GM23248 (cell line): ENCODE measurements around the gene GSN. TPM values are rescaled to one million over a fixed set of nuclear protein-coding genes. Genes with fewer than 3 reads are reported as not detected.

Experiments used
- DNase-seq: peaks from one replicate; pipeline ENCODE4 v3.0.0-alpha.2; 2015
- H2AFZ ChIP-seq: fragments of 200-600 bp; sonication (generic); 2 replicates; pipeline ENCODE4 v1.6.1; 2016; ENCODE audit warnings: antibody characterized with exemption
- H3F3A ChIP-seq: fragments of 200-600 bp; sonication (generic); 2 replicates; pipeline ENCODE4 v1.6.1; 2016; ENCODE audit warnings: mild to moderate bottlenecking, antibody characterized with exemption, mixed run types; ENCODE audit not compliant: insufficient read depth
- H3K27ac ChIP-seq: fragments of 200-600 bp; sonication (generic); 2 replicates; pipeline ENCODE4 v1.5.1; 2016; ENCODE audit warnings: mild to moderate bottlenecking
- H3K27me3 ChIP-seq: fragments of 200-600 bp; sonication (generic); replicated peaks from 2 replicates; pipeline ENCODE4 v1.6.1; 2016; ENCODE audit warnings: mild to moderate bottlenecking; ENCODE audit not compliant: insufficient read depth
- H3K36me3 ChIP-seq: fragments of 200-600 bp; sonication (generic); 2 replicates; pipeline ENCODE4 v1.6.1; 2016; ENCODE audit warnings: low read depth, mild to moderate bottlenecking
- H3K4me1 ChIP-seq: fragments of 200-600 bp; sonication (generic); 2 replicates; pipeline ENCODE4 v1.6.1; 2016; ENCODE audit warnings: mild to moderate bottlenecking; ENCODE audit not compliant: insufficient read depth
- H3K4me2 ChIP-seq: fragments of 200-600 bp; sonication (generic); one replicate; pipeline ENCODE4 v1.6.1; 2016; ENCODE audit warnings: mild to moderate bottlenecking; ENCODE audit not compliant: unreplicated experiment
- H3K4me3 ChIP-seq: fragments of 200-600 bp; sonication (generic); 2 replicates; pipeline ENCODE4 v1.5.1; 2016; ENCODE audit warnings: mild to moderate bottlenecking
- H3K79me2 ChIP-seq: fragments of 200-600 bp; sonication (generic); 2 replicates; pipeline ENCODE4 v1.6.1; 2016; ENCODE audit warnings: mild to moderate bottlenecking; ENCODE audit not compliant: insufficient read depth
- H3K9ac ChIP-seq: fragments of 200-600 bp; sonication (generic); 2 replicates; pipeline ENCODE4 v1.6.1; 2016; ENCODE audit warnings: mild to moderate bottlenecking
- H3K9me2 ChIP-seq: fragments of 200-600 bp; sonication (generic); 2 replicates; pipeline ENCODE4 v1.6.1; 2016; ENCODE audit warnings: mixed run types, mild to moderate bottlenecking, moderate library complexity; ENCODE audit not compliant: insufficient read depth
- H3K9me3 ChIP-seq: fragments of 200-600 bp; sonication (generic); one replicate; pipeline ENCODE4 v1.6.1; 2017; ENCODE audit warnings: low read depth
- H4K20me1 ChIP-seq: fragments of 200-600 bp; sonication (generic); 2 replicates; pipeline ENCODE4 v1.6.0; 2016; ENCODE audit not compliant: insufficient read depth
- EZH2 ChIP-seq: fragments of 200-600 bp; sonication (generic); IDR thresholded peaks from 2 replicates; pipeline ENCODE4 v1.6.1; 2018; ENCODE audit warnings: antibody characterized with exemption, mild to moderate bottlenecking; ENCODE audit not compliant: insufficient read depth, poor library complexity, severe bottlenecking
- EZH2phosphoT487 ChIP-seq: fragments of 200-600 bp; sonication (generic); IDR thresholded peaks from 2 replicates; pipeline ENCODE4 v1.6.1; 2018; ENCODE audit warnings: antibody characterized with exemption, moderate library complexity, mild to moderate bottlenecking, low read depth; ENCODE audit not compliant: insufficient read depth
- WGBS, 2 experiments: methylation state at CpG; one replicate each; pipeline ENCODE4 v1.1.6; 2015 to 2017; ENCODE audit warnings: low lambda C conversion rate in 2 of 2, low coverage in 1 of 2; ENCODE audit errors: missing lambda C conversion rate in 2 of 2; 5-methylcytosine and 5-hydroxymethylcytosine counted together
- in situ Hi-C: fragments of 300-500 bp; cut with MboI; formaldehyde crosslinking; loops from 2 replicates; pipeline ENCODE4 v1.15.0; 2020
- polyA plus RNA-seq: library from polyadenylated mRNA; unstranded; fragments of >200 nt; fragmentation: Nextera tagmentation; extraction: Ambion mirVana; gene quantifications from 2 replicates; pipeline ENCODE4 v1.2.1, GENCODE V29; 2016
- total RNA-seq: library from RNA; depleted of rRNA; stranded (reverse); fragments of >200 nt; shearing (Covaris generic); gene quantifications from 2 replicates; pipeline ENCODE4 v1.2.3, GENCODE V29; 2014

Gene GSN
- total and polyA plus RNA-seq, 2 experiments from 2014 or later, result 258 to 387 TPM

- Histone ChIP-seq H3F3A (0 out of 2 replicates have a peak, but pooled peaks cover 7% of the 10 kb centered on the region), H3K9me3 (no peaks in the 10 kb centered on the region), H3K4me1 (no peaks in the 10 kb centered on the region), H3K27me3 (no peaks in the 10 kb centered on the region), H3K9me2 (no peaks in the 10 kb centered on the region), H3K79me2 (no peaks in the 10 kb centered on the region), H3K36me3 (0 out of 2 replicates have a peak, but pooled peaks cover 15% of the 10 kb centered on the region), H3K4me3 (no peak overlapping the region), H3K4me2 (no peak overlapping the region), H4K20me1 (no peaks in the 10 kb centered on the region), H3K27ac (no peak overlapping the region), H2AFZ (no peak overlapping the region), H3K9ac (no peak overlapping the region)
- TF ChIP-seq EZH2phosphoT487, result no peak
- no peak for TF ChIP-seq EZH2
- in situ Hi-C loops, result no loop called here
- 82 to 85% methylated on average over 4 of the region's 4 CpGs for WGBS, 2 experiments
- DNase-seq, result no peak
These were observed 68.7 kb downstream of the GSN start for GRCh38 chr9:121336665-121337064.

GRCh38 chr9:121339437-121339836 lies 71.5 kb downstream of the GSN start:
- Histone ChIP-seq H3K4me2 (no peak overlapping the region), H3K4me1 (no peaks in the 10 kb centered on the region), H3K27ac (no peak overlapping the region), H2AFZ (no peak overlapping the region), H3K9me3 (no peaks in the 10 kb centered on the region), H3K4me3 (no peak overlapping the region), H3F3A (0 out of 2 replicates have a peak, but pooled peaks cover 7% of the 10 kb centered on the region), H3K79me2 (no peaks in the 10 kb centered on the region), H3K36me3 (0 out of 2 replicates have a peak, but pooled peaks cover 6% of the 10 kb centered on the region), H4K20me1 (no peaks in the 10 kb centered on the region), H3K9ac (no peak overlapping the region), H3K9me2 (no peaks in the 10 kb centered on the region), H3K27me3 (no peaks in the 10 kb centered on the region)
- in situ Hi-C loops, result no loop called here
- 97 to 100% methylated on average over 2 of the region's 2 CpGs for WGBS, 2 experiments
- TF ChIP-seq EZH2phosphoT487, result no peak
- DNase-seq, result no peak

- Histone ChIP-seq H3F3A (0 out of 2 replicates have a peak, but pooled peaks cover 7% of the 10 kb centered on the region), H3K9me2 (no peaks in the 10 kb centered on the region), H3K79me2 (no peaks in the 10 kb centered on the region), H2AFZ (no peak overlapping the region), H3K4me3 (no peak overlapping the region), H3K36me3 (0 out of 2 replicates have a peak, but pooled peaks cover 9% of the 10 kb centered on the region), H4K20me1 (no peaks in the 10 kb centered on the region), H3K27me3 (no peaks in the 10 kb centered on the region), H3K27ac (no peak overlapping the region), H3K9ac (no peak overlapping the region), H3K9me3 (no peaks in the 10 kb centered on the region), H3K4me2 (no peak overlapping the region), H3K4me1 (no peaks in the 10 kb centered on the region)
- in situ Hi-C loops, result no loop called here
- no peak for TF ChIP-seq EZH2phosphoT487
- no peak for TF ChIP-seq EZH2
- no peak for DNase-seq
- WGBS, 2 experiments, result 95 to 98% methylated on average over 6 of the region's 6 CpGs
These were observed 72.9 kb downstream of the GSN start for GRCh38 chr9:121340676-121341392.

DNA sequence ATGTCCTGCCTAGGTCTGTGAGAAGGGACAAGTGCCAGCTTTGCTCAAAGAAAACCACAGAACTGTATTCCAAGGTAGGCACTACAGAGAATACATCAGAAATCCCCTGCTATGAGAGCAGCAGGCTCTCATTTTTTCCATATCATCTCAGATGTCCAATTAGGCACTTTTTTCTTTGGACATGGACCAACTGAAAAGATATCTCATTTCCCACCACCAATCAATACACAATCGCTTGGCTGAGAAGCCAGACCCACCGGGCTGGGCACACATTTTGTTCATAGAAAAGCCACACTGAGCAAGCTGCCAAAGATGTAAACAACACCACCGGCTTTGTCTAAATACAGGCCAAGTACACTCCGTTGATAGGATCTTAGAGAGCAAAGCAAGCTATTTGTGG lies 76.2 kb downstream of the GSN start:
- no peak overlapping the region for H3K9ac ChIP-seq
- no peak overlapping the region for H2AFZ ChIP-seq
- peaks cover 8% of the 10 kb centered on the region; the same call in 1 of the 2 replicates for H3K36me3 ChIP-seq
- WGBS, 2 experiments, result 55 to 59% methylated on average over 4 of the region's 4 CpGs
- H3K27ac ChIP-seq, result no peak overlapping the region
- H3F3A ChIP-seq, result peaks cover 5% of the 10 kb centered on the region; the same call in 1 of the 2 replicates
- no peak for TF ChIP-seq EZH2phosphoT487
- no peak for TF ChIP-seq EZH2
- H3K4me2 ChIP-seq, result no peak overlapping the region
- no peaks in the 10 kb centered on the region for H3K9me2 ChIP-seq
- no peaks in the 10 kb centered on the region for H3K79me2 ChIP-seq
- in situ Hi-C loops, result no loop called here
- H3K9me3 ChIP-seq, result no peaks in the 10 kb centered on the region
- peaks cover 12% of the 10 kb centered on the region for H3K4me1 ChIP-seq
- DNase-seq, result no peak
- H4K20me1 ChIP-seq, result no peaks in the 10 kb centered on the region
- no peaks in the 10 kb centered on the region for H3K27me3 ChIP-seq
- H3K4me3 ChIP-seq, result no peak overlapping the region
